ENCODE data around the gene XAGE2. TPM values are rescaled to one million over a fixed set of nuclear protein-coding genes. Genes with fewer than 3 reads are reported as not detected.

Gene XAGE2
- total RNA-seq, 1 donor from 2014 or later: not detected

Small RNA genes lying within 50 kb of the gene (small RNA-seq; reads per million reads assigned to genes)
- gene MIR8088: not detected

Other genes starting within 250 kb of the XAGE2 start
- 46.2 TPM for gene MAGED4, start 184.1 kb upstream of the XAGE2 start, total RNA-seq
- gene XAGE1A, start 126.8 kb downstream of the XAGE2 start, total RNA-seq: not detected
- gene XAGE1B, start 148.0 kb downstream of the XAGE2 start, total RNA-seq: 0.78 TPM

Data from occipital lobe (tissue), 2 donors.